Liver (tissue), 3 donors: ENCODE measurements around the gene PDIA4.

Experiments used
- GABPA ChIP-seq, 2 donors: IDR thresholded peaks in 1 of 2; conservative IDR thresholded peaks in 1 of 2; 2 replicates each; pipeline ENCODE4 v1.6.1; 2016; ENCODE audit warnings: antibody characterized with exemption in 2 of 2, mild to moderate bottlenecking in 1 of 2, moderate library complexity in 1 of 2
- YY1 ChIP-seq: IDR thresholded peaks from 2 replicates; pipeline ENCODE4 v1.6.1; 2016; ENCODE audit warnings: antibody characterized with exemption, mild to moderate bottlenecking
- TF ChIP-seq, protein P1 (sequence below): fragments of 150-350 bp; IDR thresholded peaks from 2 replicates; pipeline ENCODE4 v1.5.1; 2017; ENCODE audit warnings: improper control_type of control experiment, low read depth, low read length; ENCODE audit not compliant: missing input control
- TF ChIP-seq, protein P2 (sequence below): IDR thresholded peaks from 2 replicates; pipeline ENCODE4 v1.6.1; 2016; ENCODE audit warnings: antibody characterized with exemption
- donor health status: healthy.
- donor health status: healthy.

GRCh38 chr7:149023662-149024061, 4.6 kb downstream of the PDIA4 start:
- TF ChIP-seq, protein P1, sequence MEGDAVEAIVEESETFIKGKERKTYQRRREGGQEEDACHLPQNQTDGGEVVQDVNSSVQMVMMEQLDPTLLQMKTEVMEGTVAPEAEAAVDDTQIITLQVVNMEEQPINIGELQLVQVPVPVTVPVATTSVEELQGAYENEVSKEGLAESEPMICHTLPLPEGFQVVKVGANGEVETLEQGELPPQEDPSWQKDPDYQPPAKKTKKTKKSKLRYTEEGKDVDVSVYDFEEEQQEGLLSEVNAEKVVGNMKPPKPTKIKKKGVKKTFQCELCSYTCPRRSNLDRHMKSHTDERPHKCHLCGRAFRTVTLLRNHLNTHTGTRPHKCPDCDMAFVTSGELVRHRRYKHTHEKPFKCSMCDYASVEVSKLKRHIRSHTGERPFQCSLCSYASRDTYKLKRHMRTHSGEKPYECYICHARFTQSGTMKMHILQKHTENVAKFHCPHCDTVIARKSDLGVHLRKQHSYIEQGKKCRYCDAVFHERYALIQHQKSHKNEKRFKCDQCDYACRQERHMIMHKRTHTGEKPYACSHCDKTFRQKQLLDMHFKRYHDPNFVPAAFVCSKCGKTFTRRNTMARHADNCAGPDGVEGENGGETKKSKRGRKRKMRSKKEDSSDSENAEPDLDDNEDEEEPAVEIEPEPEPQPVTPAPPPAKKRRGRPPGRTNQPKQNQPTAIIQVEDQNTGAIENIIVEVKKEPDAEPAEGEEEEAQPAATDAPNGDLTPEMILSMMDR: no peak
- TF ChIP-seq GABPA (IDR thresholded peaks at IDR 0.05 in 1 of 2, conservative IDR thresholded peaks at IDR 0.05 in 1 of 2) (no peak), YY1 (no peak)
- TF ChIP-seq, protein P2, sequence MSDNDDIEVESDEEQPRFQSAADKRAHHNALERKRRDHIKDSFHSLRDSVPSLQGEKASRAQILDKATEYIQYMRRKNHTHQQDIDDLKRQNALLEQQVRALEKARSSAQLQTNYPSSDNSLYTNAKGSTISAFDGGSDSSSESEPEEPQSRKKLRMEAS: no peak
